Kidney epithelial cell (primary cell): ENCODE measurements around the gene NSD2. TPM values are rescaled to one million over a fixed set of nuclear protein-coding genes. Genes with fewer than 3 reads are reported as not detected.

Experiments used
- DNase-seq: peaks from one replicate; pipeline ENCODE4 v3.0.0-alpha.2; 2010; ENCODE audit warnings: low read depth
- H3K27me3 ChIP-seq: 2 replicates; pipeline ENCODE4 v1.6.0; 2011; ENCODE audit warnings: low read length; ENCODE audit not compliant: control insufficient read depth, insufficient read depth
- H3K36me3 ChIP-seq: 2 replicates; pipeline ENCODE4 v1.5.1; 2011; ENCODE audit warnings: low read length; ENCODE audit not compliant: control insufficient read depth, insufficient read depth
- H3K4me3 ChIP-seq: 2 replicates; pipeline ENCODE4 v1.5.1; 2011; ENCODE audit warnings: low read depth, mild to moderate bottlenecking, control low read depth, low read length
- total RNA-seq: library from RNA; depleted of rRNA; stranded (reverse); fragments of >200 nt; gene quantifications from 2 replicates; pipeline ENCODE4 v1.2.3, GENCODE V29; 2015
- TF ChIP-seq, protein P1 (sequence below): IDR thresholded peaks from 2 replicates; pipeline ENCODE4 v1.5.1; 2011; ENCODE audit warnings: mild to moderate bottlenecking, moderate library complexity, low read length, control low read depth, inconsistent platforms; ENCODE audit not compliant: insufficient read depth, poor library complexity, severe bottlenecking

The NSD2 gene
- total RNA-seq, 1 donor from 2014 or later, result 68.5 TPM

DNA sequence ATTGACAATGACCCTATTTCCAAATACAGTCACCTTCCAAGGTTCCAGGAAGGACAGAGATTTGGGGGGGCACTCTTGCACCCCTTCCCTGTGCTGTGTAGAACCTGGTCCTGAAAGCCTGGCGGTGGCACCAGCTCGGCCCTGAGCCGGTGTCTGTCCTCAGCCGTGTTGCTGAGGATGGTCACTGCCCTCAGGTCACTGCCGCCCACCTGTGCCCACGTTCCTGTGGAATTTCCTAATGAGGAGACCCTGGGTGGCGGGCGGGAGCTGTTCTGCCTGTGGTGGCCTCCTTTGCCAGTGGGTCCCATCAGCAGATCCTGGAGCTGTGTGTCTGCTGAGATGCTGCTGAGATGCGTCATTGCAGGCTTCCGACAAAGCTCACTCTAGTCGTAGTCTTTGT is 104.7 kb downstream of the NSD2 start:
- H3K27me3 ChIP-seq, result no peaks in the 10 kb centered on the region
- H3K36me3 ChIP-seq, result peaks cover 2% of the 10 kb centered on the region
- TF ChIP-seq, protein P1, sequence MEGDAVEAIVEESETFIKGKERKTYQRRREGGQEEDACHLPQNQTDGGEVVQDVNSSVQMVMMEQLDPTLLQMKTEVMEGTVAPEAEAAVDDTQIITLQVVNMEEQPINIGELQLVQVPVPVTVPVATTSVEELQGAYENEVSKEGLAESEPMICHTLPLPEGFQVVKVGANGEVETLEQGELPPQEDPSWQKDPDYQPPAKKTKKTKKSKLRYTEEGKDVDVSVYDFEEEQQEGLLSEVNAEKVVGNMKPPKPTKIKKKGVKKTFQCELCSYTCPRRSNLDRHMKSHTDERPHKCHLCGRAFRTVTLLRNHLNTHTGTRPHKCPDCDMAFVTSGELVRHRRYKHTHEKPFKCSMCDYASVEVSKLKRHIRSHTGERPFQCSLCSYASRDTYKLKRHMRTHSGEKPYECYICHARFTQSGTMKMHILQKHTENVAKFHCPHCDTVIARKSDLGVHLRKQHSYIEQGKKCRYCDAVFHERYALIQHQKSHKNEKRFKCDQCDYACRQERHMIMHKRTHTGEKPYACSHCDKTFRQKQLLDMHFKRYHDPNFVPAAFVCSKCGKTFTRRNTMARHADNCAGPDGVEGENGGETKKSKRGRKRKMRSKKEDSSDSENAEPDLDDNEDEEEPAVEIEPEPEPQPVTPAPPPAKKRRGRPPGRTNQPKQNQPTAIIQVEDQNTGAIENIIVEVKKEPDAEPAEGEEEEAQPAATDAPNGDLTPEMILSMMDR, result no peak
- no peak overlapping the region for H3K4me3 ChIP-seq
- no peak for DNase-seq

DNA sequence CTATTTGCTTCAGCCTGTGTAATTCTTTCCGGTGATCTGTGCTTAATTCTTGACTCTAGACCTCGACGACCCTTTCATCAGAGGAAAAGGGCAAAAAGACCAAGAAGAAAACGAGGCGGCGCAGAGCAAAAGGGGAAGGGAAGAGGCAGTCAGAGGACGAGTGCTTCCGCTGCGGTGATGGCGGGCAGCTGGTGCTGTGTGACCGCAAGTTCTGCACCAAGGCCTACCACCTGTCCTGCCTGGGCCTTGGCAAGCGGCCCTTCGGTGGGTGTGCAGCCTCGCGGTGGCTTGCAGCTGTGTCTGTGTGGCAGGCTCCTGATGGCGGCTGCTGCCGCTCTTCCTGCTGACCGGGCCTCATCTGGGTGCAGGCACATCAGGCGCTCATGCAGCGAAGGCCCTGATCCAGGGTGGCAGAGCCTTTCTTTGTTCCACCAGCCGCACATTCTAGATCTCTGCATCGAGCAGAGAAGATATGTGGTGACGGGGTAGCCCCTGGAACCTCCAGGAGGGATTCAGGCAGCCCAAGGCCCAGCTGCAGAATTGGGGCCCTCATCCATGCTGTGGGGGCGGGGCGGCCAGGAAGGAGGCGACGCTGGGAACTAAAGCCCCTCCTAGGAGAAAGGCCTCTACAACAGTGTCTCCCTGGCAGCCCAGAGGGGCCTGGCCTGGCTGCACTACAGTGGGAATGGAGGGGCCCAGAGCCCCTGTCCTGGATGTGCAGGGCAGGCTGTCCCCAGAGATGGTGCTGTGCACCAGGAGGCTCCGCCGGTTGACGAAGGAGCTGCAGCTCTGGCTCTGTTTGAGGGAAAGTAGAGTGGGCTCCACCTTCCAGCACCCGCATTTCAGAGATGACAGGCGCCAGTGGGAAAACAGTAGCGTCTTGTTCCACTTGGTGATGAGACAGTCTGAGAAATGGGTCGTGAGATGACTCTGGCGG is 105.5 kb downstream of the NSD2 start:
- Histone ChIP-seq H3K36me3 (peaks cover 4% of the 10 kb centered on the region), H3K4me3 (no peak overlapping the region), H3K27me3 (no peaks in the 10 kb centered on the region)
- DNase-seq, result no peak
- TF ChIP-seq, protein P1, result no peak

DNA sequence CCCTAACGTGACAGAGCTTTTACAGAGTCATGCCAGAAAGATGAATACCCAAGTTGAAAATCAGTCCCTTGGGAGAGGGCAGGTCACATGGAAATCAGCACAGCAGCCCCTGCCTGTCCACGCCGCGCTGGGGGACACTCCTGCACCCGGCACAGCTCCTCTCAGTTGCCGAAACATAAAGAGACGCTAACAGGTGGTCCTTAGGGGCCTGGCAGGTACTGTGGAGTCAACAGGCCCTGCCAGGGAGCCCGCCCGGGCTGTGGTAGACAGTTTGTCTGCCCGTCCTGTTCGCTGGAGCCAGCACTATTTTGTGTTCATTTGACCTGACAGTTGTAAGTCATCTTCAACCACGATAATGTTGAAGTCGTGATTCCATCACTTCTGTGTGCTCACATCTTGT is 107.0 kb downstream of the NSD2 start:
- H3K4me3 ChIP-seq, result no peak overlapping the region
- peaks cover 4% of the 10 kb centered on the region for H3K36me3 ChIP-seq
- no peaks in the 10 kb centered on the region for H3K27me3 ChIP-seq
- DNase-seq, result no peak
- TF ChIP-seq, protein P1, result no peak

DNA sequence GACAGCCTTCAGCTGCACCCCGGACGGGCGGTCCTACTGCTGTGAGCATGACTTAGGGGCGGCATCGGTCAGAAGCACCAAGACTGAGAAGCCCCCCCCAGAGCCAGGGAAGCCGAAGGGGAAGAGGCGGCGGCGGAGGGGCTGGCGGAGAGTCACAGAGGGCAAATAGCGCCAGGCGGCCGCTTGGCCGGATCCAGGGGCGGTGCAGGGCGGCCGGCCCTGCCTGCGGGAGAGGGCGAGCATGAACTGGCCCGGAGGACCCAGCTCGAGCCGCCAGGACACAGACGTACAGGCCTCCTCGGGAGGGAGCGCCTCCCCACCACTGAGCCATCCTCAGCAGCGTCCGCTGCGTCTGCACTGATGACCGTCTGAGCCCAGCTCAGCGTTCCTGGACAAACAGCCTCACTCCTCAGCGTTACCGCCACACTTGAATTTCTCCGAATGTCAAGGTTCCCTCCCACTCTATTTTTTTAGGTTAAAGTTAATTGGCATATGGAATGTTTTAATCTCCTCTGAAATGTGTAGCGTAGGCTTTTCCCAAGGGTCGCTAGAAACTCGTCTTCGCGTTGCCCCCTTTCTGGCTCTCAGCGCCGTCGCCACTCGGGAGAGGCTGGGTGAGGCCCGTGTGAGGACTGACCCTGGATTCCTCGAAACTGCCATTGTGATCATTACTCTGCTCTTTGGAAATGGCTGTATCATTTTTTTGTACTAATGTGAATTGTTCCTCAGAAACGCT is 107.7 kb downstream of the NSD2 start:
- TF ChIP-seq, protein P1, result no peak
- Histone ChIP-seq H3K4me3 (no peak overlapping the region), H3K36me3 (peaks cover 4% of the 10 kb centered on the region), H3K27me3 (no peaks in the 10 kb centered on the region)
- DNase-seq, result no peak

DNA sequence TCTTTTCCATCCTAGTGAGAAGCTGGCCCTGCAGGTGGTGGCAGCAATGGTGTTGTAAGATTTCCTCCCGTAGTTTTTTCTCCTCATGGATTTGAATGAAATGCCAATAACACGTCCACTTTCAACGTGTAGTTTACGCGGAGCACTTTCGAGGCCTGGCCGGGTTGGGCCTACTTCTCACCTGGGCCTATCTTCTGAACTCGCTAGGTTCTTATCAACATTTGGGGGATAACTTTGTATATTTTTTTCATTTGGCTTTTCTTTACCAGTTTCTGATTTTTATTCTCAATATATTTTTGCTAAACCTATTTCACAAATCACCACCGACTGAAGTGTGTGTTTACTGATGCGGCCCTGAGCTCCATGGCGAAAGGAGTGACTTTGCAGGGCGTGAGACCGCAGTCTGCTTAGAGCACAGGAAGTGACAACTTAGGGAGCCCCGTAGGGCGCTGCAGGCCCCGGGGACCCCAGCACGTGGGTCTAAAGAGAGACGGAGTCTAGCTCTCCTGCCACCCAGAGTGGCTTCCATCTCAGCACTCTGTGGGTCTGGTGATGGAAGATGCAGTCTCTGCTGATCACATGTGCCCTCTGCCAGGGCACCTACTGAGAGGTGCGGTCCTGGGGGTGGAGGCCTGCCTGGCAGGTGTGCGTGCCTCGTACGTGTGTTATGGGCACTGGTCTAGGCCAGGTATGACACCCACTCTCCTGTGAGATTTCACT is 108.4 kb downstream of the NSD2 start:
- TF ChIP-seq, protein P1, result no peak
- H3K27me3 ChIP-seq, result no peaks in the 10 kb centered on the region

More for the DNA sequence above, 108.4 kb downstream of the NSD2 start:
- H3K36me3 ChIP-seq, result peaks cover 4% of the 10 kb centered on the region
- H3K4me3 ChIP-seq, result no peak overlapping the region
- no peak for DNase-seq
